ENCODE measurements around the gene PNKD.

PNKD gene

GRCh38 chr2:218290316-218291261 is 20.3 kb downstream of the PNKD start:
- Mint-ChIP-seq H3K36me3 (ENCODE audit: low read depth) (peaks cover 5% of the 10 kb centered on the region), H3K27ac (peak overlapping the region; percentile 89)

DNA sequence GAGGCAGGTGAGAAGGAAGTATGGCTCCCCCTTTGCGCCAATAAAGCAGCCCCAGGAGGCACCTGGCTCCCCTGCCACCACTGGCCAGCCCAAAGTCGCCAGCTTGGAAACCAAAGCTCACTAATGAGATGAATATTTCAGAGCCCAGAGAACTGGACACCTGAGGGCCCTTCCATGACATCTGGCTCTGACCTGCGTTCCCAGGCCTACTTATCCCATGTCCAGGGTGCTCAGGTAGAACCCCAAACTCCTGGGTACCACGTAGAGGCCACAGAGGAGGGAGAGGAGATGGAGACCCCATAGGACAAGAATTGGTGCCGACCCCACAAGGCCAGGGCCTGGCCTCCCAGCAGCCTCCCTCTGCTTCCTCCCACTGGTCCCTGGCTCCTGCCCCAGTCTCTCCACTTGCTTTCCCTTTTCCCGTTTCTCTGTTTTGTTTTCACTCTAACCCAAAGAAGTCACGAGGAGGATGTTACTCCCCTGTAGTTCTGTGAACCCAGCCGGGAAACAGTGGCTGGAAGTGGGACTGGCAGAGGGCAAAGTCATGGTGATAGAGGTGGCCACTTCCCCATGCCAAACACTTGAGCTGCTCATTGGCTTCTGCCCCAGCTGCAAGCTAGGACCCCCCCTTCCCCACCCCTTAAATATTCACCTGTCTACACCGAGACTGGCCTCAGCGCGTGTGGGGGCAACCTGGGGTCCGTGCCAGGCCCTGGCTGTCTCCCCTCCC is 21.2 kb downstream of the PNKD start:
- Mint-ChIP-seq H3K4me1 (ENCODE audit: low read depth) (peaks cover 68% of the 10 kb centered on the region), H3K27me3 (no peaks in the 10 kb centered on the region), H3K4me3 (peak overlapping the region; percentile 86), H3K36me3 (ENCODE audit: low read depth) (peaks cover 4% of the 10 kb centered on the region), H3K27ac (peak overlapping the region; percentile 89), H3K9me3 (no peaks in the 10 kb centered on the region)

More at GRCh38 chr2:218290316-218291261, 20.3 kb downstream of the PNKD start:
- H3K4me1 Mint-ChIP-seq (ENCODE audit: low read depth): peaks cover 77% of the 10 kb centered on the region
- H3K27me3 Mint-ChIP-seq: no peaks in the 10 kb centered on the region
- H3K9me3 Mint-ChIP-seq: no peaks in the 10 kb centered on the region
- H3K4me3 Mint-ChIP-seq: peak overlapping the region; percentile 86

- Mint-ChIP-seq H3K9me3 (no peaks in the 10 kb centered on the region), H3K27ac (peak within 1 kb of the TSS; percentile 89), H3K36me3 (ENCODE audit: low read depth) (peaks cover 4% of the 10 kb centered on the region), H3K27me3 (no peaks in the 10 kb centered on the region), H3K4me3 (peak within 1 kb of the TSS; percentile 86), H3K4me1 (ENCODE audit: low read depth) (peaks cover 59% of the 10 kb centered on the region)
Measured at GRCh38 chr2:218292048-218293014, 22.0 kb downstream of the PNKD start, which contains the start of gene TMBIM1. TMBIM1 (minus strand) TSS chr2:218292503; CDS start chr2:218282141, 10,362 bp downstream.

GRCh38 chr2:218293715-218294429 is 23.6 kb downstream of the PNKD start:
- no peak overlapping the region for H3K4me3 Mint-ChIP-seq
- no peaks in the 10 kb centered on the region for H3K36me3 Mint-ChIP-seq (ENCODE audit: low read depth)
- peaks cover 44% of the 10 kb centered on the region for H3K4me1 Mint-ChIP-seq (ENCODE audit: low read depth)
- H3K27ac Mint-ChIP-seq: no peak overlapping the region
- no peaks in the 10 kb centered on the region for H3K27me3 Mint-ChIP-seq
- H3K9me3 Mint-ChIP-seq: no peaks in the 10 kb centered on the region

- peaks cover 38% of the 10 kb centered on the region for H3K4me1 Mint-ChIP-seq (ENCODE audit: low read depth)
- H3K27ac Mint-ChIP-seq: no peak overlapping the region
- no peak overlapping the region for H3K4me3 Mint-ChIP-seq
- no peaks in the 10 kb centered on the region for H3K36me3 Mint-ChIP-seq (ENCODE audit: low read depth)
- no peaks in the 10 kb centered on the region for H3K27me3 Mint-ChIP-seq
- H3K9me3 Mint-ChIP-seq: no peaks in the 10 kb centered on the region
Measured at GRCh38 chr2:218294430-218295022, 24.2 kb downstream of the PNKD start.

- Mint-ChIP-seq H3K9me3 (no peaks in the 10 kb centered on the region), H3K4me1 (ENCODE audit: low read depth) (peaks cover 32% of the 10 kb centered on the region), H3K27ac (no peak overlapping the region), H3K36me3 (ENCODE audit: low read depth) (no peaks in the 10 kb centered on the region), H3K27me3 (no peaks in the 10 kb centered on the region), H3K4me3 (no peak overlapping the region)
Measured at GRCh38 chr2:218295029-218295428, 24.7 kb downstream of the PNKD start.

- no peaks in the 10 kb centered on the region for H3K27me3 Mint-ChIP-seq
- H3K4me3 Mint-ChIP-seq: no peak overlapping the region
Measured at GRCh38 chr2:218296200-218296599, 25.9 kb downstream of the PNKD start.

DNA sequence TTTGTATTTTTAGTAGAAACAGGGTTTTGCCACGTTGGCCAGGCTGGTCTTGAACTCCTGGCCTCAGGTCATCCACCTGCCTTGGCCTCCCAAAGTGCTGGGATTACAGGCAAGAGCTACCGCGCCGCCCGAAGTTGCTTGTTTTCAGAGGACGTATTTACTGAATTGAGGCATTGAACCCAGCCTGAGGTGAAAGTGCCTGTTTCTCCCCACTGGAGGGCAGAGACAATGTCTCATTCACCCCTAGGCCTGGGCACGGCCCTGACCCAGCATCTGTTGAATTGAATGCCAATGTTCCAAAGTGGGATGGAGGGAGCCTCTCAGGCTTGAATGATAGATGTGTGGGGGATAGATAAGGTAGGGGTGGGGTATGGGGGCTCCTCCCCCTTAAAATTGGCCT is 26.5 kb downstream of the PNKD start:
- Mint-ChIP-seq H3K36me3 (ENCODE audit: low read depth) (no peaks in the 10 kb centered on the region), H3K4me1 (ENCODE audit: low read depth) (peaks cover 19% of the 10 kb centered on the region), H3K27me3 (no peaks in the 10 kb centered on the region), H3K9me3 (no peaks in the 10 kb centered on the region), H3K27ac (no peak overlapping the region), H3K4me3 (no peak overlapping the region)

More at GRCh38 chr2:218296200-218296599, 25.9 kb downstream of the PNKD start:
- Mint-ChIP-seq H3K9me3 (no peaks in the 10 kb centered on the region), H3K4me1 (ENCODE audit: low read depth) (peaks cover 21% of the 10 kb centered on the region), H3K36me3 (ENCODE audit: low read depth) (no peaks in the 10 kb centered on the region), H3K27ac (no peak overlapping the region)

GRCh38 chr2:218298314-218298875 is 28.1 kb downstream of the PNKD start:
- H3K36me3 Mint-ChIP-seq (ENCODE audit: low read depth): no peaks in the 10 kb centered on the region
- H3K9me3 Mint-ChIP-seq: no peaks in the 10 kb centered on the region
- H3K4me1 Mint-ChIP-seq (ENCODE audit: low read depth): peaks cover 11% of the 10 kb centered on the region
- H3K27ac Mint-ChIP-seq: no peak overlapping the region
- no peak overlapping the region for H3K4me3 Mint-ChIP-seq
- no peaks in the 10 kb centered on the region for H3K27me3 Mint-ChIP-seq

GRCh38 chr2:218300141-218300540 is 29.8 kb downstream of the PNKD start:
- H3K9me3 Mint-ChIP-seq: no peaks in the 10 kb centered on the region
- H3K27ac Mint-ChIP-seq: no peak overlapping the region
- no peak overlapping the region for H3K4me3 Mint-ChIP-seq
- H3K36me3 Mint-ChIP-seq (ENCODE audit: low read depth): no peaks in the 10 kb centered on the region
- H3K4me1 Mint-ChIP-seq (ENCODE audit: low read depth): no peaks in the 10 kb centered on the region
- no peaks in the 10 kb centered on the region for H3K27me3 Mint-ChIP-seq

GRCh38 chr2:218301176-218301819 is 31.0 kb downstream of the PNKD start:
- Mint-ChIP-seq H3K4me1 (ENCODE audit: low read depth) (no peaks in the 10 kb centered on the region), H3K27ac (no peak overlapping the region), H3K4me3 (no peak overlapping the region), H3K36me3 (ENCODE audit: low read depth) (no peaks in the 10 kb centered on the region), H3K9me3 (no peaks in the 10 kb centered on the region), H3K27me3 (no peaks in the 10 kb centered on the region)

DNA sequence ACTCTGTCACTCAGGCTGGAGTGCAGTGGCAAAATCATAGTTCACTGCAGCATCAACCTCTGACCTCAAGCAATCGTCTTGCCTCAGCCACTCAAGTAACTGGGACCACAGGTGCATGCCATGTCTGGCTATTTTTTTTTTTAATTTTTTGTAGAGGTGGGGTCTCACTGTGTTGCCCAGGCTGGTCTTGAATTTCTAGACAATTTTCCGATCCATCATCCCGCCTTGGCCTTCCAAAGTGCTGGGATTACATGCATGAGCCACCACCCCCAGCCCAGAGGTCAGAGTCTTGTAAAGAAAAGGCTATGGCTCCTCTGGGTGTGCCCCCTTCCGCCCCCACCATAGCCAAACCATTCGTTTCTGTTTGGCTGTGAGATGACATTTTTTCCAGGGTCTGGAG is 35.1 kb downstream of the PNKD start:
- Mint-ChIP-seq H3K4me1 (ENCODE audit: low read depth) (peaks cover 6% of the 10 kb centered on the region), H3K36me3 (ENCODE audit: low read depth) (no peaks in the 10 kb centered on the region), H3K27ac (no peak overlapping the region)

More for the DNA sequence above, 35.1 kb downstream of the PNKD start:
- H3K4me3 Mint-ChIP-seq: no peak overlapping the region
- H3K27me3 Mint-ChIP-seq: no peaks in the 10 kb centered on the region
- no peaks in the 10 kb centered on the region for H3K9me3 Mint-ChIP-seq

Measured in stimulated activated naive CD8-positive, alpha-beta T cell treated with anti-CD3 and anti-CD28 coated beads, Interleukin-15, Interleukin-2, amounts not matched to agents 100 ng/mL and 50 ng/mL, for 24 hours (primary cell).